ENCODE data around the gene ZFAND3. TPM values are rescaled to one million over a fixed set of nuclear protein-coding genes. Genes with fewer than 3 reads are reported as not detected.

Gene ZFAND3
- polyA plus RNA-seq, 3 donors, result 11.5 to 21.1 (median 11.7) TPM

- Mint-ChIP-seq H3K36me3 (peaks cover 3 to 23% of the 10 kb centered on the region in 2 donors), H3K4me1 (peaks cover 9% of the 10 kb centered on the region), H3K27me3 (ENCODE audit: low read depth in 3 of 3) (no peaks in the 10 kb centered on the region), H3K9me3 (no peaks in the 10 kb centered on the region), H3K27ac (no peak overlapping the region), H3K4me3 (no peak overlapping the region)
- peaks cover 91% of the 10 kb centered on the region for H3K79me2 ChIP-seq (ENCODE audit: insufficient read depth, low read length)
- no peak overlapping the region for H2AFZ ChIP-seq (ENCODE audit: insufficient read depth, low read depth, low read length, poor library complexity, severe bottlenecking)
- no peak for TF ChIP-seq CTCF (IDR thresholded peaks at IDR 0.05)
- intact Hi-C loops (cut with micrococcal nuclease), result no loop called here
- H3K4me1 ChIP-seq (ENCODE audit: control insufficient read depth in 1 of 2, insufficient read depth in 2 of 2, low read length in 2 of 2), result no peaks in the 10 kb centered on the region
- no peak overlapping the region for H3K4me2 ChIP-seq (replicated peaks; ENCODE audit: extremely low read depth, low read length, poor library complexity, severe bottlenecking)
- H4K20me1 ChIP-seq (ENCODE audit: insufficient read depth, low read length), result peaks cover 99% of the 10 kb centered on the region
- WGBS (ENCODE audit: insufficient coverage), result no CpG with 5 or more reads among the region's 3 CpGs
- no peak overlapping the region for H3K4me3 ChIP-seq (replicated peaks in 1 of 3; ENCODE audit: low read depth in 2 of 3, low read length in 3 of 3)
- no peaks in the 10 kb centered on the region for H3K27me3 ChIP-seq (ENCODE audit: control insufficient read depth in 2 of 2, insufficient read depth in 2 of 2, low read length in 2 of 2)
- no peak overlapping the region for H3K9ac ChIP-seq (ENCODE audit: insufficient read depth, low read length, poor library complexity, severe bottlenecking)
- H3K9me3 ChIP-seq (replicated peaks in 1 of 2; ENCODE audit: control insufficient read depth in 1 of 2, insufficient read depth in 1 of 2, low read length in 2 of 2), result no peaks in the 10 kb centered on the region
- DNase-seq, result no peak
- no peak overlapping the region for H3K27ac ChIP-seq (ENCODE audit: low read depth in 1 of 2, low read length in 2 of 2)
- H3K36me3 ChIP-seq (replicated peaks in 1 of 2; ENCODE audit: control insufficient read depth in 1 of 2, insufficient read depth in 2 of 2, low read length in 2 of 2), result peaks cover 0 to 9% of the 10 kb centered on the region in 2 donors
Observed at GRCh38 chr6:37910998-37911397, 91.5 kb downstream of the ZFAND3 start.

DNA sequence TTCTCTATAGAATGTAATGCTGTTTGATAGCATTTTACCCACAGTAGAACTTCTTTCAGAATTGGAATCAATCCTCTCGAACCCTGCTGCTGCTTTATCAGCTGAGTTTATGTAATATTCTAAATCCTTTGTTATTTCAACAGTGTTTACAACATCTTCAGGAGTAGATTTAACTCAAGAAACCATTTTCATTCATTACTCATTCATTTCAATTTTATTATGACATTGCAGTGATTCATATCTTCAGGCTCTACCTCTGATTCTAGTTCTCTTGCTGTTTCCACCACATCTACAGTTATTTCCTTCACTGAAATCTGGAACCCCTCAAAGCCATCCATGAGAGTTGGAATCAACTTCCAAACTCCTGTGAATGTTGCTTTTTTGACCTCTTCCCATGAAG, 93.7 kb downstream of the ZFAND3 start:
- Histone ChIP-seq H3K4me1 (ENCODE audit: control insufficient read depth in 1 of 2, insufficient read depth in 2 of 2, low read length in 2 of 2) (no peaks in the 10 kb centered on the region), H2AFZ (ENCODE audit: insufficient read depth, low read depth, low read length, poor library complexity, severe bottlenecking) (no peak overlapping the region), H3K27me3 (ENCODE audit: control insufficient read depth in 2 of 2, insufficient read depth in 2 of 2, low read length in 2 of 2) (no peaks in the 10 kb centered on the region), H3K9ac (ENCODE audit: insufficient read depth, low read length, poor library complexity, severe bottlenecking) (no peak overlapping the region), H3K79me2 (ENCODE audit: insufficient read depth, low read length) (peaks cover 91% of the 10 kb centered on the region), H3K27ac (ENCODE audit: low read depth in 1 of 2, low read length in 2 of 2) (no peak overlapping the region), H3K9me3 (replicated peaks in 1 of 2; ENCODE audit: control insufficient read depth in 1 of 2, insufficient read depth in 1 of 2, low read length in 2 of 2) (no peaks in the 10 kb centered on the region), H3K4me3 (replicated peaks in 1 of 3; ENCODE audit: low read depth in 2 of 3, low read length in 3 of 3) (no peak overlapping the region), H4K20me1 (ENCODE audit: insufficient read depth, low read length) (peaks cover 99% of the 10 kb centered on the region), H3K36me3 (replicated peaks in 1 of 2; ENCODE audit: control insufficient read depth in 1 of 2, insufficient read depth in 2 of 2, low read length in 2 of 2) (peaks cover 4 to 23% of the 10 kb centered on the region in 2 donors), H3K4me2 (replicated peaks; ENCODE audit: extremely low read depth, low read length, poor library complexity, severe bottlenecking) (no peak overlapping the region)
- H3K36me3 Mint-ChIP-seq, result peaks cover 11 to 35% of the 10 kb centered on the region in 2 donors
- no peak for TF ChIP-seq CTCF (IDR thresholded peaks at IDR 0.05)
- peaks cover 5% of the 10 kb centered on the region for H3K4me1 Mint-ChIP-seq
- no CpG with 5 or more reads among the region's 1 CpG for WGBS (ENCODE audit: insufficient coverage)
- no peaks in the 10 kb centered on the region for H3K9me3 Mint-ChIP-seq
- no peak overlapping the region for H3K27ac Mint-ChIP-seq
- no peaks in the 10 kb centered on the region for H3K27me3 Mint-ChIP-seq (ENCODE audit: low read depth in 3 of 3)
- intact Hi-C loops (cut with micrococcal nuclease), result no loop called here
- H3K4me3 Mint-ChIP-seq, result no peak overlapping the region
- DNase-seq, result no peak

Data from CD14-positive monocyte (primary cell).